Astrocyte (in vitro differentiated cells and primary cell): ENCODE results near the gene AGBL5.

Experiments used
- CTCF ChIP-seq: IDR thresholded peaks from 2 replicates; pipeline ENCODE4 v1.5.1; 2011; ENCODE audit warnings: low read depth, mild to moderate bottlenecking, inconsistent platforms, low read length, moderate library complexity; ENCODE audit not compliant: insufficient read depth
- EZH2 ChIP-seq: IDR thresholded peaks from 2 replicates; pipeline ENCODE4 v1.6.1; 2012; ENCODE audit warnings: mild to moderate bottlenecking, low read length, inconsistent platforms; ENCODE audit not compliant: insufficient read depth

DNA sequence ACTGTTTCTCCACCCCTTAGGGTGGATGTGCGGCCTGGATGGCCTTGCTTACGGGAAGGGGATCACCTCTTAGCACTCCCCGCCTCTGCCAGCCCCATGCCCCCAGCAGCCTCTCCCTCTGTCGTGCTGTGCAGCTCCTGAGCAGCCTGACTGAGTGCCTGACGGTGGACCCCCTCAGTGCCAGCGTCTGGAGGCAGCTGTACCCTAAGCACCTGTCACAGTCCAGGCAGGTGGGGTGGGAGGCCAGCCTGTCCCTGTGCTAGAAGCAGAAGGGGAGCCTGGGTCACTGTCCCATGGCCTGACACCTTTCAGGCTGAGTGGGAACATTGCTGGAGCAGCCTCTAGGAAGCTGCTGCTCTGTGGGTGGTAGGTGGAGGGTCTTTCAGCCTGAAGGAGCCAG, 13.5 kb upstream of the AGBL5 start:
- no peak for TF ChIP-seq CTCF
- no peak for TF ChIP-seq EZH2
